ENCODE measurements around the gene KLHDC8B.

The KLHDC8B gene

GRCh38 chr3:49171119-49171774 lies at the start of gene KLHDC8B:
TSS of gene KLHDC8B (plus strand) at chr3:49171598. CDS start at chr3:49172770, 1,172 bp downstream.
- peak; percentile 97 for TF ChIP-seq CTCF (IDR thresholded peaks at IDR 0.05; ENCODE audit: borderline replicate concordance, insufficient read depth, low read depth, low read length)

GRCh38 chr3:49122022-49122421 lies 49.4 kb upstream of the KLHDC8B start:
- TF ChIP-seq CTCF (IDR thresholded peaks at IDR 0.05; ENCODE audit: borderline replicate concordance, insufficient read depth, low read depth, low read length): no peak
- no peak overlapping the region for H3K4me3 ChIP-seq (ENCODE audit: low read depth, low read length)

More at GRCh38 chr3:49171119-49171774, at the start of gene KLHDC8B:
- H3K4me3 ChIP-seq (ENCODE audit: low read depth, low read length): peak within 1 kb of the TSS; percentile 53

GRCh38 chr3:49122451-49122850 lies 48.9 kb upstream of the KLHDC8B start:
- TF ChIP-seq CTCF (IDR thresholded peaks at IDR 0.05; ENCODE audit: borderline replicate concordance, insufficient read depth, low read depth, low read length): no peak

GRCh38 chr3:49122886-49123545 lies 48.4 kb upstream of the KLHDC8B start:
- no peak for TF ChIP-seq CTCF (IDR thresholded peaks at IDR 0.05; ENCODE audit: borderline replicate concordance, insufficient read depth, low read depth, low read length)
- no peak overlapping the region for H3K4me3 ChIP-seq (ENCODE audit: low read depth, low read length)

More at GRCh38 chr3:49122451-49122850, 48.9 kb upstream of the KLHDC8B start:
- H3K4me3 ChIP-seq (ENCODE audit: low read depth, low read length): no peak overlapping the region

GRCh38 chr3:49123687-49124086 lies 47.7 kb upstream of the KLHDC8B start:
- TF ChIP-seq CTCF (IDR thresholded peaks at IDR 0.05; ENCODE audit: borderline replicate concordance, insufficient read depth, low read depth, low read length): no peak
- H3K4me3 ChIP-seq (ENCODE audit: low read depth, low read length): no peak overlapping the region

- TF ChIP-seq CTCF (IDR thresholded peaks at IDR 0.05; ENCODE audit: borderline replicate concordance, insufficient read depth, low read depth, low read length): no peak
- no peak overlapping the region for H3K4me3 ChIP-seq (ENCODE audit: low read depth, low read length)
These were observed 47.2 kb upstream of the KLHDC8B start for GRCh38 chr3:49124203-49124602.
